Trophoblast cell (in vitro differentiated cells and primary cell): ENCODE results near the gene CLTC.
A peak's percentile ranks its signal among the peaks of the same experiment; 100 is the strongest.

Source experiments
- DNase-seq, 2 donors: peaks; one replicate each; pipeline ENCODE4 v3.0.0-alpha.2; 2016
- H2AFZ ChIP-seq: 2 replicates; pipeline ENCODE4 v1.6.1; 2013; ENCODE audit warnings: low read length, moderate library complexity, mild to moderate bottlenecking; ENCODE audit not compliant: insufficient read depth, poor library complexity
- H2AK5ac ChIP-seq: 2 replicates; pipeline ENCODE4 v1.6.1; 2013; ENCODE audit warnings: mild to moderate bottlenecking, low read length
- H2BK120ac ChIP-seq: 2 replicates; pipeline ENCODE4 v1.6.1; 2013; ENCODE audit warnings: low read length, mild to moderate bottlenecking, moderate library complexity; ENCODE audit not compliant: insufficient read depth, poor library complexity
- H2BK12ac ChIP-seq: 2 replicates; pipeline ENCODE4 v1.6.1; 2013; ENCODE audit warnings: mild to moderate bottlenecking, low read length, moderate library complexity
- H2BK5ac ChIP-seq: 2 replicates; pipeline ENCODE4 v1.6.1; 2013; ENCODE audit warnings: low read length, low read depth, moderate library complexity, mild to moderate bottlenecking; ENCODE audit not compliant: poor library complexity
- H3K14ac ChIP-seq: 2 replicates; pipeline ENCODE4 v1.6.1; 2013; ENCODE audit warnings: mild to moderate bottlenecking, low read length
- H3K18ac ChIP-seq: 2 replicates; pipeline ENCODE4 v1.6.1; 2013; ENCODE audit warnings: mild to moderate bottlenecking, low read length
- H3K23ac ChIP-seq: 2 replicates; pipeline ENCODE4 v1.6.1; 2013; ENCODE audit warnings: low read length
- H3K27ac ChIP-seq: 2 replicates; pipeline ENCODE4 v1.5.1; 2013; ENCODE audit warnings: low read depth, mild to moderate bottlenecking, inconsistent platforms, low read length, moderate library complexity
- H3K27me3 ChIP-seq: 2 replicates; pipeline ENCODE4 v1.6.1; 2013; ENCODE audit warnings: inconsistent platforms, mild to moderate bottlenecking, low read length, moderate library complexity; ENCODE audit not compliant: insufficient read depth
- H3K36me3 ChIP-seq, 2 experiments: 1 replicate in 1 of 2; 2 replicates in 1 of 2; pipeline ENCODE4 v1.6.1; 2013; ENCODE audit warnings: low read length in 2 of 2, mild to moderate bottlenecking in 2 of 2, moderate library complexity in 1 of 2; ENCODE audit not compliant: insufficient read depth in 2 of 2, control insufficient read depth in 1 of 2
- H3K4ac ChIP-seq: 2 replicates; pipeline ENCODE4 v1.6.1; 2013; ENCODE audit warnings: low read depth, mild to moderate bottlenecking, low read length, moderate library complexity
- H3K4me1 ChIP-seq, 2 experiments: 1 replicate in 1 of 2; 2 replicates in 1 of 2; pipeline ENCODE4 v1.6.1; 2013; ENCODE audit warnings: low read length in 2 of 2, mild to moderate bottlenecking in 2 of 2, moderate library complexity in 1 of 2; ENCODE audit not compliant: insufficient read depth in 2 of 2, control insufficient read depth in 1 of 2
- H3K4me2 ChIP-seq: 2 replicates; pipeline ENCODE4 v1.6.1; 2013; ENCODE audit warnings: inconsistent platforms, mild to moderate bottlenecking, low read length, moderate library complexity
- H3K4me3 ChIP-seq: 2 replicates; pipeline ENCODE4 v1.5.1; 2013; ENCODE audit warnings: mild to moderate bottlenecking, low read depth, low read length, inconsistent platforms
- H3K79me1 ChIP-seq: one replicate; pipeline ENCODE4 v1.6.1; 2013; ENCODE audit warnings: low read length
- H3K79me2 ChIP-seq: 2 replicates; pipeline ENCODE4 v1.6.1; 2013; ENCODE audit warnings: low read length, mild to moderate bottlenecking; ENCODE audit not compliant: control insufficient read depth, insufficient read depth, poor library complexity
- H3K9ac ChIP-seq: 2 replicates; pipeline ENCODE4 v1.6.1; 2013; ENCODE audit warnings: mild to moderate bottlenecking, low read length
- H3K9me3 ChIP-seq: 2 replicates; pipeline ENCODE4 v1.6.1; 2013; ENCODE audit warnings: low read depth, mild to moderate bottlenecking, control low read depth, inconsistent platforms, low read length; ENCODE audit not compliant: insufficient read depth
- H4K12ac ChIP-seq: 2 replicates; pipeline ENCODE4 v1.6.1; 2013; ENCODE audit warnings: low read depth, mild to moderate bottlenecking, low read length, moderate library complexity
- H4K8ac ChIP-seq: 2 replicates; pipeline ENCODE4 v1.6.1; 2013; ENCODE audit warnings: low read depth, mild to moderate bottlenecking, low read length, moderate library complexity
- H4K91ac ChIP-seq: one replicate; pipeline ENCODE4 v1.6.1; 2013; ENCODE audit warnings: low read depth, mild to moderate bottlenecking, low read length, moderate library complexity
- WGBS: extraction: QIAGEN DNeasy Blood & Tissue Kit; methylation state at CpG from one replicate; pipeline ENCODE4 v1.1.7; 2013; ENCODE audit warnings: missing lambda C conversion rate; ENCODE audit not compliant: insufficient read length, insufficient coverage; ENCODE audit errors: extremely low coverage; 5-methylcytosine and 5-hydroxymethylcytosine counted together

The CLTC gene

GRCh38 chr17:59688008-59688407 is 68.3 kb downstream of the CLTC start:
- Histone ChIP-seq H2AFZ (no peak overlapping the region), H3K14ac (no peak overlapping the region), H3K36me3 (peaks cover 17 to 33% of the 10 kb centered on the region in 2 experiments), H3K9ac (no peak overlapping the region), H3K79me2 (no peaks in the 10 kb centered on the region), H3K27ac (no peak overlapping the region), H3K18ac (no peak overlapping the region), H3K4me2 (no peak overlapping the region), H2AK5ac (no peak overlapping the region), H3K23ac (no peak overlapping the region), H3K27me3 (no peaks in the 10 kb centered on the region), H4K91ac (no peak overlapping the region), H3K9me3 (no peaks in the 10 kb centered on the region), H2BK5ac (no peak overlapping the region), H3K4me1 (no peaks in the 10 kb centered on the region), H2BK12ac (no peak overlapping the region), H3K79me1 (no peaks in the 10 kb centered on the region), H3K4me3 (no peak overlapping the region), H3K4ac (no peak overlapping the region), H4K8ac (no peak overlapping the region), H2BK120ac (no peak overlapping the region), H4K12ac (no peak overlapping the region)
- WGBS = no CpG with 5 or more reads among the region's 1 CpG
- DNase-seq = no peak

- Histone ChIP-seq H3K9me3 (no peaks in the 10 kb centered on the region), H3K4me2 (no peak overlapping the region), H3K18ac (no peak overlapping the region), H2BK120ac (no peak overlapping the region), H4K8ac (no peak overlapping the region), H2AK5ac (no peak overlapping the region), H4K91ac (no peak overlapping the region), H2BK12ac (no peak overlapping the region), H2AFZ (no peak overlapping the region), H3K79me2 (no peaks in the 10 kb centered on the region), H4K12ac (no peak overlapping the region), H2BK5ac (no peak overlapping the region), H3K14ac (no peak overlapping the region), H3K27me3 (no peaks in the 10 kb centered on the region), H3K9ac (no peak overlapping the region), H3K23ac (no peak overlapping the region), H3K36me3 (peaks cover 19 to 34% of the 10 kb centered on the region in 2 experiments), H3K4ac (no peak overlapping the region), H3K79me1 (no peaks in the 10 kb centered on the region), H3K27ac (no peak overlapping the region), H3K4me1 (no peaks in the 10 kb centered on the region), H3K4me3 (no peak overlapping the region)
- no CpG with 5 or more reads among the region's 2 CpGs for whole genome bisulfite sequencing
- no peak for DNase-seq
Measured at GRCh38 chr17:59688496-59688895, 68.8 kb downstream of the CLTC start.

GRCh38 chr17:59693582-59693981 is 73.9 kb downstream of the CLTC start:
- H4K8ac ChIP-seq = no peak overlapping the region
- H3K36me3 ChIP-seq = peaks cover 23 to 47% of the 10 kb centered on the region in 2 experiments
- no peaks in the 10 kb centered on the region for H3K79me1 ChIP-seq
- H3K79me2 ChIP-seq = no peaks in the 10 kb centered on the region
- no peak overlapping the region for H3K9ac ChIP-seq
- H3K18ac ChIP-seq = no peak overlapping the region
- no peak overlapping the region for H3K23ac ChIP-seq
- no peak overlapping the region for H4K12ac ChIP-seq
- no peak overlapping the region for H2AFZ ChIP-seq
- H3K4me2 ChIP-seq = no peak overlapping the region
- H3K4me3 ChIP-seq = no peak overlapping the region
- H2BK5ac ChIP-seq = no peak overlapping the region
- no peaks in the 10 kb centered on the region for H3K4me1 ChIP-seq
- H3K27me3 ChIP-seq = no peaks in the 10 kb centered on the region
- no peak overlapping the region for H2BK12ac ChIP-seq
- no peak overlapping the region for H3K27ac ChIP-seq
- H4K91ac ChIP-seq = no peak overlapping the region
- WGBS = no CpG with 5 or more reads among the region's 7 CpGs
- no peak overlapping the region for H3K14ac ChIP-seq
- DNase-seq = no peak
- no peaks in the 10 kb centered on the region for H3K9me3 ChIP-seq
- H3K4ac ChIP-seq = no peak overlapping the region
- H2BK120ac ChIP-seq = no peak overlapping the region
- H2AK5ac ChIP-seq = no peak overlapping the region

- Histone ChIP-seq H3K4me3 (no peak overlapping the region), H2AFZ (no peak overlapping the region), H4K8ac (peak overlapping the region; percentile 10), H3K27me3 (no peaks in the 10 kb centered on the region), H2BK5ac (no peak overlapping the region), H3K4me2 (no peak overlapping the region), H3K4ac (no peak overlapping the region), H3K18ac (no peak overlapping the region), H3K9me3 (no peaks in the 10 kb centered on the region), H3K4me1 (no peaks in the 10 kb centered on the region), H3K9ac (no peak overlapping the region), H3K79me1 (no peaks in the 10 kb centered on the region), H3K14ac (no peak overlapping the region), H3K79me2 (no peaks in the 10 kb centered on the region), H4K12ac (no peak overlapping the region), H3K23ac (no peak overlapping the region), H4K91ac (no peak overlapping the region), H3K36me3 (peaks cover 23 to 53% of the 10 kb centered on the region in 2 experiments), H2BK120ac (no peak overlapping the region), H2BK12ac (no peak overlapping the region), H2AK5ac (no peak overlapping the region), H3K27ac (no peak overlapping the region)
- DNase-seq = no peak
- WGBS = no CpG with 5 or more reads among the region's 2 CpGs
Measured at GRCh38 chr17:59694344-59694743, 74.6 kb downstream of the CLTC start.
